Measurements from ENCODE around the gene FBXW5.

FBXW5 gene

DNA sequence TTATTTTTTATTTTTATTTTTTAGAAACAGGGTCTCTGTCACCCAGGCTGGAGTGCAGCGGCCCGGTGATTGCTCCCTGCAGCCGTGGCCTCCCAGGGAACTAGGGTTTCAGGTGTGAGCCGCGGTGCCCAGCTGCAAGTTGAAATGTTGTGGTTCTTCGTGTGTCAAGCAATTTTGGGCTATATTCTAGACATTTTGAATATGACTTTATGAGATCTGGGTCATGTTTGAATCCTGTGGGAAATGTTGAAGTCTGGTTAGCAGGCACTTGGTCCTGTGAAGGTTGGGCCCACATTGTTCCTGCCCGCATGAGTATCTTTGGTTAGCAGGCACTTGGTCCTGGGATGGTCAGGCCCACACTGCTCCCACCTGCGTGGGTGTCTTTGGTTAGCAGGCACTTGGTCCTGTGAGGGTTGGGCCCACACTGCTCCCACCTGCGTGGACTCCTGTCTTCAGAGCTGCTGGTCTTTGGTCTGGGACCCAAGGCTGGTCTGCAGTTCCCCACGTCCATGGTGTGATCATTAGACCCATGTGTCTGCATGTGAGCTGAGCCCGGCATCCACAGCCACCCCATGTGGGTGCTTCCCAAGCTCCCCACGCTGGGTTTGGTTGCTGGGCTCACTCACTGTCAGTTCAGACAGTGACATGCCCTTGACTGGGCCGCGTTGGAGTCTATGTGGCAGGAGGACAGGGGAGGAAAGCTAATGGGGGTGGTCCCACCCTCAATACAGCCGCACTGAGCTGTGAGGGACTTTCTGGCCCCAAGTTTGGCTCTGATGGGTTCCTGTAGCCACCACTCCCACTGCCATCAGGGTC is 7.1 kb downstream of the FBXW5 start:
- Histone ChIP-seq H3K4me1 (ENCODE audit: insufficient read depth, low read length, poor library complexity, severe bottlenecking) (no peaks in the 10 kb centered on the region), H4K20me1 (ENCODE audit: insufficient read depth, low read length, poor library complexity, severe bottlenecking) (peaks cover 12% of the 10 kb centered on the region), H3K9me2 (replicated peaks; ENCODE audit: low read depth, low read length) (no peaks in the 10 kb centered on the region), H3K27me3 (ENCODE audit: insufficient read depth, low read length, poor library complexity, severe bottlenecking) (no peaks in the 10 kb centered on the region), H2AFZ (ENCODE audit: low read length) (no peak overlapping the region), H3K4me3 (ENCODE audit: low read length, poor library complexity, severe bottlenecking) (no peak overlapping the region), H3K9me3 (ENCODE audit: insufficient read depth, low read depth, low read length) (no peaks in the 10 kb centered on the region), H3K36me3 (ENCODE audit: insufficient read depth, low read length) (peaks cover 22% of the 10 kb centered on the region; the same call in 1 of the 2 replicates), H3F3A (ENCODE audit: low read depth) (no peaks in the 10 kb centered on the region), H3K79me2 (ENCODE audit: insufficient read depth, low read length) (peaks cover 8% of the 10 kb centered on the region; the same call in 1 of the 2 replicates), H3K4me2 (ENCODE audit: low read depth, low read length, poor library complexity, severe bottlenecking) (no peak overlapping the region), H3K9ac (ENCODE audit: low read depth, low read length, poor library complexity, severe bottlenecking) (no peak overlapping the region)
- no peak for TF ChIP-seq EZH2phosphoT487 (IDR thresholded peaks at IDR 0.05; ENCODE audit: borderline replicate concordance)
- TF ChIP-seq, protein P1, sequence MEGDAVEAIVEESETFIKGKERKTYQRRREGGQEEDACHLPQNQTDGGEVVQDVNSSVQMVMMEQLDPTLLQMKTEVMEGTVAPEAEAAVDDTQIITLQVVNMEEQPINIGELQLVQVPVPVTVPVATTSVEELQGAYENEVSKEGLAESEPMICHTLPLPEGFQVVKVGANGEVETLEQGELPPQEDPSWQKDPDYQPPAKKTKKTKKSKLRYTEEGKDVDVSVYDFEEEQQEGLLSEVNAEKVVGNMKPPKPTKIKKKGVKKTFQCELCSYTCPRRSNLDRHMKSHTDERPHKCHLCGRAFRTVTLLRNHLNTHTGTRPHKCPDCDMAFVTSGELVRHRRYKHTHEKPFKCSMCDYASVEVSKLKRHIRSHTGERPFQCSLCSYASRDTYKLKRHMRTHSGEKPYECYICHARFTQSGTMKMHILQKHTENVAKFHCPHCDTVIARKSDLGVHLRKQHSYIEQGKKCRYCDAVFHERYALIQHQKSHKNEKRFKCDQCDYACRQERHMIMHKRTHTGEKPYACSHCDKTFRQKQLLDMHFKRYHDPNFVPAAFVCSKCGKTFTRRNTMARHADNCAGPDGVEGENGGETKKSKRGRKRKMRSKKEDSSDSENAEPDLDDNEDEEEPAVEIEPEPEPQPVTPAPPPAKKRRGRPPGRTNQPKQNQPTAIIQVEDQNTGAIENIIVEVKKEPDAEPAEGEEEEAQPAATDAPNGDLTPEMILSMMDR (conservative IDR thresholded peaks at IDR 0.05; ENCODE audit: low read length): no peak

GRCh38 chr9:136936645-136937170 is 7.8 kb downstream of the FBXW5 start:
- H2AFZ ChIP-seq (ENCODE audit: low read length): no peak overlapping the region
- no peaks in the 10 kb centered on the region for H3K9me2 ChIP-seq (replicated peaks; ENCODE audit: low read depth, low read length)
- no peaks in the 10 kb centered on the region for H3F3A ChIP-seq (ENCODE audit: low read depth)
- no peaks in the 10 kb centered on the region for H3K27me3 ChIP-seq (ENCODE audit: insufficient read depth, low read length, poor library complexity, severe bottlenecking)
- no peak overlapping the region for H3K4me2 ChIP-seq (ENCODE audit: low read depth, low read length, poor library complexity, severe bottlenecking)
- TF ChIP-seq, protein P1 (conservative IDR thresholded peaks at IDR 0.05; ENCODE audit: low read length): no peak
- TF ChIP-seq EZH2phosphoT487 (IDR thresholded peaks at IDR 0.05; ENCODE audit: borderline replicate concordance): no peak
- no peaks in the 10 kb centered on the region for H3K9me3 ChIP-seq (ENCODE audit: insufficient read depth, low read depth, low read length)
- peaks cover 7% of the 10 kb centered on the region for H4K20me1 ChIP-seq (ENCODE audit: insufficient read depth, low read length, poor library complexity, severe bottlenecking)
- no peak overlapping the region for H3K4me3 ChIP-seq (ENCODE audit: low read length, poor library complexity, severe bottlenecking)
- peaks cover 15% of the 10 kb centered on the region; the same call in 1 of the 2 replicates for H3K36me3 ChIP-seq (ENCODE audit: insufficient read depth, low read length)
- H3K9ac ChIP-seq (ENCODE audit: low read depth, low read length, poor library complexity, severe bottlenecking): no peak overlapping the region
- H3K4me1 ChIP-seq (ENCODE audit: insufficient read depth, low read length, poor library complexity, severe bottlenecking): no peaks in the 10 kb centered on the region
- H3K79me2 ChIP-seq (ENCODE audit: insufficient read depth, low read length): peaks cover 1% of the 10 kb centered on the region; the same call in 1 of the 2 replicates

DNA sequence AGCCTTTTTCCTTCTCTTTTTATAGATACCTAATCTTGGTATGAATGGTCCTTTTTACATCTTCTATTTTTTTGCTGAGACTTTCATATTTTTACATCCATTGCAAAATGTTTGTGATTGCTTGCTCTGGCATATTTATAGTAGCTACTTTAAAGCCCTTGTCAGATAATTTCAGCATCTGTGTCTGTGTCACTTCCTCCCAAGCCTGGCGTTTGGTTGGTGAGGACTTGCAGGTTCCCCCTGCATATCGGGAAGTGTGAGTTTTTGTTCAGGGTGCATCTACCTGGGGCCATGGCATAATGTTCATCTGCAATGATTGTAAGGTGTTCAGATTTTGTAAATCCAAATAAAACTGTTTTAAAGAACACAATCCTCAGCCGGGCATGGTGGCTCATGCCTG is 8.9 kb downstream of the FBXW5 start:
- Histone ChIP-seq H3K4me1 (ENCODE audit: insufficient read depth, low read length, poor library complexity, severe bottlenecking) (no peaks in the 10 kb centered on the region), H3K9me2 (replicated peaks; ENCODE audit: low read depth, low read length) (no peaks in the 10 kb centered on the region), H3K9ac (ENCODE audit: low read depth, low read length, poor library complexity, severe bottlenecking) (no peak overlapping the region), H3K4me2 (ENCODE audit: low read depth, low read length, poor library complexity, severe bottlenecking) (no peak overlapping the region), H3K4me3 (ENCODE audit: low read length, poor library complexity, severe bottlenecking) (no peak overlapping the region), H3K9me3 (ENCODE audit: insufficient read depth, low read depth, low read length) (no peaks in the 10 kb centered on the region), H4K20me1 (ENCODE audit: insufficient read depth, low read length, poor library complexity, severe bottlenecking) (no peaks in the 10 kb centered on the region), H3F3A (ENCODE audit: low read depth) (no peaks in the 10 kb centered on the region), H3K36me3 (ENCODE audit: insufficient read depth, low read length) (peaks cover 4% of the 10 kb centered on the region; the same call in 1 of the 2 replicates), H2AFZ (ENCODE audit: low read length) (no peak overlapping the region), H3K79me2 (ENCODE audit: insufficient read depth, low read length) (no peaks in the 10 kb centered on the region), H3K27me3 (ENCODE audit: insufficient read depth, low read length, poor library complexity, severe bottlenecking) (no peaks in the 10 kb centered on the region)
- TF ChIP-seq EZH2phosphoT487 (IDR thresholded peaks at IDR 0.05; ENCODE audit: borderline replicate concordance): no peak
- TF ChIP-seq, protein P1 (conservative IDR thresholded peaks at IDR 0.05; ENCODE audit: low read length): no peak
